Measurements from ENCODE around the gene ECT2L. TPM values are rescaled to one million over a fixed set of nuclear protein-coding genes. Genes with fewer than 3 reads are reported as not detected.

ECT2L gene
- polyA plus RNA-seq, 1 of the 3 experiments (the other 2 are of a cell fraction) = 0.02 TPM

GRCh38 chr6:138821519-138821918, 25.6 kb downstream of the ECT2L start (continued):
- no peak for TF ChIP-seq REST (IDR thresholded peaks at IDR 0.05; ENCODE audit: low read depth, low read length)

- no peak for DNase-seq
- no peak overlapping the region for H2AFZ ChIP-seq (ENCODE audit: low read depth)
- H3K9me3 ChIP-seq = no peaks in the 10 kb centered on the region
- H3F3A ChIP-seq (replicated peaks; ENCODE audit: insufficient read depth) = no peaks in the 10 kb centered on the region
- POLR2A ChIA-PET = no interaction called here
- H3K36me3 ChIP-seq (replicated peaks in 1 of 2; ENCODE audit: control insufficient read depth in 1 of 2, insufficient read depth in 2 of 2, low read length in 1 of 2) = no peaks in the 10 kb centered on the region
- H3K4me3 ChIP-seq (ENCODE audit: low read depth in 2 of 2, low read length in 1 of 2) = no peak overlapping the region
- no peak overlapping the region for H3K27ac ChIP-seq (ENCODE audit: low read depth in 2 of 2, low read length in 1 of 2)
- no peaks in the 10 kb centered on the region for H3K9me2 ChIP-seq
- no peak for TF ChIP-seq GATA2 (CRISPR knock-in tag; IDR thresholded peaks at IDR 0.05)
- TF ChIP-seq JUND (IDR thresholded peaks at IDR 0.05) = no peak
- no peak for TF ChIP-seq PBX3 (IDR thresholded peaks at IDR 0.05)
- TF ChIP-seq USF2 (IDR thresholded peaks at IDR 0.05; ENCODE audit: borderline replicate concordance, low read depth, low read length) = no peak
- no peak for TF ChIP-seq MXI1 (IDR thresholded peaks at IDR 0.05; ENCODE audit: low read depth, low read length)
- TF ChIP-seq FOXM1 (IDR thresholded peaks at IDR 0.05; ENCODE audit: low read depth) = no peak
- no peak for TF ChIP-seq ZBTB33 (IDR thresholded peaks at IDR 0.05; ENCODE audit: borderline replicate concordance, low read depth)
- no peak for TF ChIP-seq TAF1 (IDR thresholded peaks at IDR 0.05; ENCODE audit: borderline replicate concordance, low read depth, low read length)
- TF ChIP-seq EZH2phosphoT487 (IDR thresholded peaks at IDR 0.05; ENCODE audit: borderline replicate concordance, low read depth) = no peak
- TF ChIP-seq SMC3 (IDR thresholded peaks at IDR 0.05; ENCODE audit: low read depth, low read length) = no peak
- CTCF ChIA-PET = interaction anchor here (2.3 kb wide), 1 partner anchor 9 kb away, joined by 9 read pairs; no protein-coding TSS in a partner anchor
- H3K4me1 ChIP-seq (ENCODE audit: control insufficient read depth in 1 of 2, insufficient read depth in 2 of 2, low read depth in 1 of 2, low read length in 1 of 2) = no peaks in the 10 kb centered on the region
- H3K27me3 ChIP-seq (ENCODE audit: insufficient read depth) = no peaks in the 10 kb centered on the region
- 81% methylated on average over 11 of the region's 11 CpGs for WGBS (ENCODE audit: low lambda C conversion rate)
- H3K79me2 ChIP-seq (ENCODE audit: insufficient read depth) = no peaks in the 10 kb centered on the region
- H4K20me1 ChIP-seq (ENCODE audit: insufficient read depth) = no peaks in the 10 kb centered on the region
- H3K4me2 ChIP-seq = no peak overlapping the region
- H3K9ac ChIP-seq = no peak overlapping the region
Observed at GRCh38 chr6:138824482-138825144, 28.7 kb downstream of the ECT2L start.
